ENCODE data around the gene PDZRN4. TPM values are rescaled to one million over a fixed set of nuclear protein-coding genes. Genes with fewer than 3 reads are reported as not detected.
A peak's percentile ranks its signal among the peaks of the same experiment; 100 is the strongest.

PDZRN4 gene
- total RNA-seq, 2 donors from 2014 or later, result 0.52 to 0.99 TPM

GRCh38 chr12:41527062-41527461, 338.9 kb downstream of the PDZRN4 start:
- Histone ChIP-seq H3K27ac (no peak overlapping the region), H3K4me1 (no peaks in the 10 kb centered on the region), H3K36me3 (replicated peaks in 1 of 2; ENCODE audit: insufficient read depth in 1 of 2, low read depth in 2 of 2) (no peaks in the 10 kb centered on the region), H3K27me3 (no peaks in the 10 kb centered on the region), H3K4me3 (no peak overlapping the region), H3K9me3 (no peaks in the 10 kb centered on the region)
- ATAC-seq (no peak), DNase-seq (no peak)
- TF ChIP-seq, protein P1, sequence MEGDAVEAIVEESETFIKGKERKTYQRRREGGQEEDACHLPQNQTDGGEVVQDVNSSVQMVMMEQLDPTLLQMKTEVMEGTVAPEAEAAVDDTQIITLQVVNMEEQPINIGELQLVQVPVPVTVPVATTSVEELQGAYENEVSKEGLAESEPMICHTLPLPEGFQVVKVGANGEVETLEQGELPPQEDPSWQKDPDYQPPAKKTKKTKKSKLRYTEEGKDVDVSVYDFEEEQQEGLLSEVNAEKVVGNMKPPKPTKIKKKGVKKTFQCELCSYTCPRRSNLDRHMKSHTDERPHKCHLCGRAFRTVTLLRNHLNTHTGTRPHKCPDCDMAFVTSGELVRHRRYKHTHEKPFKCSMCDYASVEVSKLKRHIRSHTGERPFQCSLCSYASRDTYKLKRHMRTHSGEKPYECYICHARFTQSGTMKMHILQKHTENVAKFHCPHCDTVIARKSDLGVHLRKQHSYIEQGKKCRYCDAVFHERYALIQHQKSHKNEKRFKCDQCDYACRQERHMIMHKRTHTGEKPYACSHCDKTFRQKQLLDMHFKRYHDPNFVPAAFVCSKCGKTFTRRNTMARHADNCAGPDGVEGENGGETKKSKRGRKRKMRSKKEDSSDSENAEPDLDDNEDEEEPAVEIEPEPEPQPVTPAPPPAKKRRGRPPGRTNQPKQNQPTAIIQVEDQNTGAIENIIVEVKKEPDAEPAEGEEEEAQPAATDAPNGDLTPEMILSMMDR (IDR thresholded peaks at IDR 0.05), result no peak
- no peak for TF ChIP-seq POLR2A (IDR thresholded peaks at IDR 0.05)
- 70 to 81% methylated on average over 2 of the region's 2 CpGs for WGBS, 2 donors
- intact Hi-C loops (cut with DNase I), result no loop called here

DNA sequence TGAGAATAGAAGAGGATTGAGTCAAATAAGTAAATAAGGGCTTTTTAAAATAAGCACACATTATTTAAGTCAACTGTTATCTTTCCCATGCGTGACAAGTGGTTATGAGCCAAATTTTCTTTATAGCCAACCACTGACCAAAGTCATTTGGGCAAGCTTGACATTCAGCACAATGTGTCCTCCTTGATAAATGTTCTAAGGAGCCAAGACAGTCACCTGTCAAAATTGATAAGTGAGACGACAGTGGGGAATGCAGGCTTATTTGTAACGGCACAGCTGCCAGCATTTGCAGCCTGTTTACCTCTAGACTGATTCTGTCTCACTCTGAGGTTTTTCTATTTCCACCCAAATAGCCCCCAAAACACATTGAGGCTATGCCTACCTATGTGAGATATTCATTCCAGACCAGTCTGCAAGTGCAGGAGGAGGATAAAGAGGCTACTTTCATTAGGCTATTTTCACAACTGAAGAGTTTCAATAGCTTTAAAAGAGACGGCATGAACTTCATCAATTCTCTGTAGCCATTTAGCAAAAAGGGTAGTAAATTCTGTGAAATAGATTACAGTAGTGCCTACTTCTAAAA, 339.5 kb downstream of the PDZRN4 start:
- H3K4me1 ChIP-seq, result no peaks in the 10 kb centered on the region
- DNase-seq (no peak), ATAC-seq (no peak)
- no peak overlapping the region for H3K4me3 ChIP-seq
- TF ChIP-seq POLR2A (IDR thresholded peaks at IDR 0.05), result no peak
- TF ChIP-seq, protein P1 (IDR thresholded peaks at IDR 0.05), result no peak
- intact Hi-C loops (cut with DNase I), result no loop called here
- no peak overlapping the region for H3K27ac ChIP-seq
- H3K36me3 ChIP-seq (replicated peaks in 1 of 2; ENCODE audit: insufficient read depth in 1 of 2, low read depth in 2 of 2), result no peaks in the 10 kb centered on the region
- no peaks in the 10 kb centered on the region for H3K9me3 ChIP-seq
- H3K27me3 ChIP-seq, result no peaks in the 10 kb centered on the region
- WGBS, 2 donors, result 26% methylated on average over 4 of the region's 4 CpGs

DNA sequence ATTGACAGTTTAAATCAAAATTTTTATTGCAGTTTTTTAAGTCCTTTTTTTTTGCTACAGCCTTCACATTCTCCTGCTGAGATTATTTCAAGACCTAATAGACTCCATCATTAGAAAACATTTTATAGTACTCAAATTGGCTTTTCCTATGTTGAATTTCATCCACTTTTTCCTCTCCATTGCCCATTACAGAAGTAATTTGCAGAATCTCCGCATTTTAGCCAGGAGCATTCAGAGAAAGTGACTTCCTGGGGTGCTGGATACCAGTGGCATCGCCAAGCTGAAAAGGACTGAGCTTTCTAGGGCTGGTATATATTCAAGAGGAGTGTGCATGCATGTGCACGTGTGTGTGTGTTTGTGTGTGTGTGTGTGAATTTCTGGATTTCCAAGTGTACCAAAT, 340.8 kb downstream of the PDZRN4 start:
- ATAC-seq (no peak), DNase-seq (no peak)
- intact Hi-C loops (cut with DNase I), result no loop called here
- H3K36me3 ChIP-seq (replicated peaks in 1 of 2; ENCODE audit: insufficient read depth in 1 of 2, low read depth in 2 of 2), result no peaks in the 10 kb centered on the region
- no peak overlapping the region for H3K27ac ChIP-seq
- WGBS, 2 donors, result 58 to 67% methylated on average over 3 of the region's 3 CpGs
- no peaks in the 10 kb centered on the region for H3K9me3 ChIP-seq
- H3K27me3 ChIP-seq, result no peaks in the 10 kb centered on the region
- H3K4me1 ChIP-seq, result no peaks in the 10 kb centered on the region
- TF ChIP-seq POLR2A (IDR thresholded peaks at IDR 0.05), result no peak
- TF ChIP-seq, protein P1 (IDR thresholded peaks at IDR 0.05), result no peak
- H3K4me3 ChIP-seq, result no peak overlapping the region

DNA sequence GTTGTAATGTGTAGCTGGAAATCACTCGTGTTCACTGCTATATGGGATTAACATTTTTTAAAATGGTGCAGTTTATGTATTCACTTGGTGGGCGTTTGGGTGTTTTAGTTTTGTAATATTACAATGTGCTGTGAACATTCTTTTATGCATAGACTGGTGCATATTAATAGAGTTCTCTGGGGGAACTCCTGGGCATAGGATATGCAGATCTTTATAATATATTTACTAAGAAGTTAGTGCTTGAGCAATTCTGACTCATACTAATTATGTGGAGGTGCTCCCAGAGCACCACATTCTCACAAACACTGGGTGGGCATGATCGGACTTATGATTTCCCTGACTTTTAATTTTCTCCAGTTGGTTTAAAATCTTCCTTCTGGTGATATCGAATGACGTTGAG, 342.3 kb downstream of the PDZRN4 start:
- 59 to 64% methylated on average over 5 of the region's 5 CpGs for WGBS, 2 donors
- H3K4me3 ChIP-seq, result no peak overlapping the region
- H3K9me3 ChIP-seq, result no peaks in the 10 kb centered on the region
- no peaks in the 10 kb centered on the region for H3K27me3 ChIP-seq
- intact Hi-C loops (cut with DNase I), result no loop called here
- H3K36me3 ChIP-seq (replicated peaks in 1 of 2; ENCODE audit: insufficient read depth in 1 of 2, low read depth in 2 of 2), result no peaks in the 10 kb centered on the region
- no peak overlapping the region for H3K27ac ChIP-seq
- no peak for TF ChIP-seq POLR2A (IDR thresholded peaks at IDR 0.05)
- TF ChIP-seq, protein P1 (IDR thresholded peaks at IDR 0.05), result no peak
- no peak for ATAC-seq
- H3K4me1 ChIP-seq, result no peaks in the 10 kb centered on the region
- no peak for DNase-seq

GRCh38 chr12:41531147-41531829, 343.2 kb downstream of the PDZRN4 start:
- no peaks in the 10 kb centered on the region for H3K27me3 ChIP-seq
- no peaks in the 10 kb centered on the region for H3K9me3 ChIP-seq
- ATAC-seq (no peak), DNase-seq (peak; percentile 11 to 24 (median 21))
- no peak for TF ChIP-seq POLR2A (IDR thresholded peaks at IDR 0.05)
- TF ChIP-seq, protein P1 (IDR thresholded peaks at IDR 0.05), result no peak
- intact Hi-C loops (cut with DNase I), result no loop called here
- no peak overlapping the region for H3K4me3 ChIP-seq
- WGBS, 2 donors, result 69 to 71% methylated on average over 13 of the region's 13 CpGs
- no peaks in the 10 kb centered on the region for H3K4me1 ChIP-seq
- no peaks in the 10 kb centered on the region for H3K36me3 ChIP-seq (replicated peaks in 1 of 2; ENCODE audit: insufficient read depth in 1 of 2, low read depth in 2 of 2)
- no peak overlapping the region for H3K27ac ChIP-seq
